ENCODE measurements around the gene JARID2. TPM values are rescaled to one million over a fixed set of nuclear protein-coding genes. Genes with fewer than 3 reads are reported as not detected.
A peak's percentile ranks its signal among the peaks of the same experiment; 100 is the strongest.

Gene JARID2
- total RNA-seq, 4 donors from 2014 or later: 12.1 to 33.8 (median 17.0) TPM

- H3K36me3 ChIP-seq: peaks cover 0 to 11% (median 0%) of the 10 kb centered on the region in 3 donors
- H3K4me3 ChIP-seq: no peak overlapping the region
- H3K9me3 ChIP-seq: no peaks in the 10 kb centered on the region
- peaks cover 0 to 5% (median 0%) of the 10 kb centered on the region in 4 donors for H3K4me1 ChIP-seq
- no peaks in the 10 kb centered on the region for H3K27me3 ChIP-seq
- DNase-seq: no peak
- H3K27ac ChIP-seq: peak overlapping the region in 2 of 4 donors; percentile 8 to 13
- TF ChIP-seq POLR2A (IDR thresholded peaks at IDR 0.05) (no peak), CTCF (IDR thresholded peaks at IDR 0.05) (no peak)
Measured at GRCh38 chr6:15474196-15474595, 228.3 kb downstream of the JARID2 start.

GRCh38 chr6:15475261-15475660, 229.4 kb downstream of the JARID2 start:
- Histone ChIP-seq H3K27ac (no peak overlapping the region), H3K27me3 (no peaks in the 10 kb centered on the region), H3K4me3 (no peak overlapping the region), H3K9me3 (no peaks in the 10 kb centered on the region), H3K36me3 (peaks cover 0 to 3% (median 0%) of the 10 kb centered on the region in 3 donors), H3K4me1 (peaks cover 0 to 5% (median 0%) of the 10 kb centered on the region in 4 donors)
- no peak for DNase-seq
- TF ChIP-seq CTCF (IDR thresholded peaks at IDR 0.05): no peak
- no peak for TF ChIP-seq POLR2A (IDR thresholded peaks at IDR 0.05)

- Histone ChIP-seq H3K4me1 (peaks cover 0 to 5% (median 0%) of the 10 kb centered on the region in 4 donors), H3K27me3 (no peaks in the 10 kb centered on the region), H3K9me3 (no peaks in the 10 kb centered on the region), H3K27ac (peak overlapping the region in 2 of 4 donors; percentile 35 to 66), H3K4me3 (no peak overlapping the region), H3K36me3 (no peaks in the 10 kb centered on the region)
- no peak for DNase-seq
- TF ChIP-seq CTCF (IDR thresholded peaks at IDR 0.05): no peak
- TF ChIP-seq POLR2A (IDR thresholded peaks at IDR 0.05): no peak
Measured at GRCh38 chr6:15475872-15476271, 230.0 kb downstream of the JARID2 start.

GRCh38 chr6:15476631-15477380, 230.9 kb downstream of the JARID2 start:
- H3K27me3 ChIP-seq: no peaks in the 10 kb centered on the region
- DNase-seq: no peak
- no peaks in the 10 kb centered on the region for H3K9me3 ChIP-seq
- H3K4me3 ChIP-seq: no peak overlapping the region
- peaks cover 0 to 5% (median 0%) of the 10 kb centered on the region in 4 donors for H3K4me1 ChIP-seq
- TF ChIP-seq CTCF (IDR thresholded peaks at IDR 0.05) (no peak), POLR2A (IDR thresholded peaks at IDR 0.05) (no peak)
- no peaks in the 10 kb centered on the region for H3K36me3 ChIP-seq
- H3K27ac ChIP-seq: peak overlapping the region in 3 of 4 donors; percentile 20 to 66 (median 52)

GRCh38 chr6:15477746-15478145, 231.9 kb downstream of the JARID2 start:
- TF ChIP-seq CTCF (IDR thresholded peaks at IDR 0.05) (no peak), POLR2A (IDR thresholded peaks at IDR 0.05) (no peak)
- H3K27me3 ChIP-seq: no peaks in the 10 kb centered on the region
- H3K9me3 ChIP-seq: no peaks in the 10 kb centered on the region
- peak overlapping the region in 1 of 4 donors; percentile 66 for H3K27ac ChIP-seq
- DNase-seq: no peak
- peaks cover 0 to 5% (median 0%) of the 10 kb centered on the region in 4 donors for H3K4me1 ChIP-seq
- H3K36me3 ChIP-seq: no peaks in the 10 kb centered on the region
- no peak overlapping the region for H3K4me3 ChIP-seq

Measured in Peyer's patch (tissue), 4 donors.